B cell (primary cell): ENCODE measurements around the gene PEAK1. TPM values are rescaled to one million over a fixed set of nuclear protein-coding genes. Genes with fewer than 3 reads are reported as not detected.

ENCODE experiments used
- ATAC-seq: fragments of 200-7000 bp; cut with Tn5 transposase; one replicate; pipeline ENCODE4 v1.10.0; 2021; ENCODE audit warnings: low read depth, mild to moderate bottlenecking, moderate number of reproducible peaks, moderate library complexity
- CTCF ChIA-PET: fragments of 350-600 bp; sonication (Branson Sonifier 250); formaldehyde crosslinking; loops from one replicate; lab custom pipeline; 2021; ENCODE audit warnings: antibody characterized with exemption, inconsistent platforms; lab: Charles Lee
- POLR2A ChIA-PET: fragments of 350-600 bp; sonication (Branson Sonifier 250); formaldehyde crosslinking; loops from one replicate; lab custom pipeline; 2021; ENCODE audit warnings: antibody characterized with exemption; lab: Charles Lee
- DNase-seq: peaks from one replicate; pipeline ENCODE4 v3.0.0; 2013
- H2AFZ ChIP-seq: 2 replicates; pipeline ENCODE4 v1.6.1; 2012; ENCODE audit warnings: mild to moderate bottlenecking, low read depth, low read length; ENCODE audit not compliant: insufficient read depth, poor library complexity, severe bottlenecking
- H3K27ac ChIP-seq, 2 donors: 1 replicate in 1 of 2; 2 replicates in 1 of 2; pipeline ENCODE4 v1.5.1; 2012 to 2013; ENCODE audit warnings: low read length in 2 of 2, mild to moderate bottlenecking in 2 of 2, moderate library complexity in 1 of 2
- H3K27me3 ChIP-seq, 4 experiments: fragments of 200-600 bp in 1 of 4; sonication (generic) in 1 of 4; replicated peaks in 1 of 4; 1 replicate in 2 of 4; 2 replicates in 2 of 4; pipeline versions ENCODE4 v1.6.1 to v1.7.0; 2013 to 2016; ENCODE audit warnings: low read length in 3 of 4, mild to moderate bottlenecking in 2 of 4, mixed read lengths in 1 of 4, moderate library complexity in 1 of 4; ENCODE audit not compliant: insufficient read depth in 4 of 4, control insufficient read depth in 3 of 4; ENCODE audit errors: control extremely low read depth in 1 of 4
- H3K36me3 ChIP-seq, 2 experiments: replicated peaks in 1 of 2; 1 replicate in 1 of 2; 2 replicates in 1 of 2; pipeline versions ENCODE4 v1.6.1 to v1.7.1; 2013; ENCODE audit warnings: low read length in 1 of 2; ENCODE audit not compliant: insufficient read depth in 2 of 2, control insufficient read depth in 1 of 2; ENCODE audit errors: control extremely low read depth in 1 of 2, extremely low read depth in 1 of 2
- H3K4me1 ChIP-seq, 2 donors: fragments of 200-600 bp in 1 of 2; sonication (generic) in 1 of 2; 1 replicate in 1 of 2; 2 replicates in 1 of 2; pipeline versions ENCODE4 v1.5.1 to v1.6.1; 2013 to 2017; ENCODE audit warnings: low read length in 2 of 2; ENCODE audit not compliant: control insufficient read depth in 2 of 2, insufficient read depth in 2 of 2
- H3K4me2 ChIP-seq: replicated peaks from 2 replicates; pipeline ENCODE3; 2012; ENCODE audit warnings: mild to moderate bottlenecking, low read depth, low read length; ENCODE audit not compliant: poor library complexity, severe bottlenecking
- H3K4me3 ChIP-seq, 5 experiments: fragments of 200-600 bp in 1 of 5; sonication (generic) in 1 of 5; 1 replicate in 3 of 5; 2 replicates in 2 of 5; pipeline versions ENCODE4 v1.5.1 to v1.7.0; 2011 to 2016; ENCODE audit warnings: low read length in 4 of 5, mild to moderate bottlenecking in 4 of 5, low read depth in 2 of 5, control low read depth in 1 of 5, moderate library complexity in 1 of 5; ENCODE audit not compliant: insufficient read depth in 1 of 5; ENCODE audit errors: control extremely low read depth in 1 of 5, extremely low read depth in 1 of 5
- H3K79me2 ChIP-seq: fragments of 200-600 bp; sonication (generic); one replicate; pipeline ENCODE4 v1.6.0; 2016; ENCODE audit warnings: low read length; ENCODE audit not compliant: control insufficient read depth, insufficient read depth
- H3K9ac ChIP-seq: fragments of 200-600 bp; sonication (generic); 2 replicates; pipeline ENCODE4 v1.6.1; 2017; ENCODE audit warnings: mild to moderate bottlenecking, low read length, moderate library complexity
- H3K9me3 ChIP-seq, 3 donors: one replicate each; pipeline versions ENCODE4 v1.6.1 to v1.7.1; 2013; ENCODE audit warnings: low read length in 2 of 3; ENCODE audit not compliant: control insufficient read depth in 2 of 3, insufficient read depth in 1 of 3; ENCODE audit errors: control extremely low read depth in 1 of 3
- H4K20me1 ChIP-seq: 2 replicates; pipeline ENCODE4 v1.6.0; 2012; ENCODE audit warnings: mild to moderate bottlenecking, low read length; ENCODE audit not compliant: insufficient read depth, control insufficient read depth, poor library complexity, severe bottlenecking
- H3K27ac Mint-ChIP-seq: one replicate; pipeline ENCODE4 v1.8.0; 2021; ENCODE audit warnings: mixed read lengths
- H3K27me3 Mint-ChIP-seq: one replicate; pipeline ENCODE4 v1.8.0; 2021; ENCODE audit warnings: mixed read lengths
- H3K4me1 Mint-ChIP-seq: one replicate; pipeline ENCODE4 v1.8.0; 2021; ENCODE audit warnings: mixed read lengths
- H3K4me3 Mint-ChIP-seq: one replicate; pipeline ENCODE4 v1.8.0; 2021; ENCODE audit warnings: mixed read lengths
- H3K9me3 Mint-ChIP-seq: one replicate; pipeline ENCODE4 v1.8.0; 2022; ENCODE audit warnings: mixed read lengths; ENCODE audit not compliant: insufficient read depth
- CTCF ChIP-seq: fragments of 200-600 bp; IDR thresholded peaks from one replicate; pipeline ENCODE4 v1.8.0; 2022; ENCODE audit warnings: antibody characterized with exemption, mild to moderate bottlenecking
- EZH2 ChIP-seq: IDR thresholded peaks from 2 replicates; pipeline ENCODE4 v1.6.1; 2012; ENCODE audit warnings: borderline replicate concordance, low read depth, mild to moderate bottlenecking, moderate library complexity, low read length; ENCODE audit not compliant: insufficient read depth, poor library complexity, severe bottlenecking
- WGBS: methylation state at CpG from one replicate; pipeline ENCODE4 v1.1.5; 2013; ENCODE audit warnings: missing lambda C conversion rate; ENCODE audit not compliant: insufficient coverage; 5-methylcytosine and 5-hydroxymethylcytosine counted together
- intact Hi-C: fragments of 100-400 bp; cut with micrococcal nuclease; formaldehyde crosslinking; loops from one replicate; pipeline ENCODE4 v1.10.0; 2022
- polyA plus RNA-seq: library from polyadenylated mRNA; depleted of rRNA; stranded (reverse); fragments of >200 nt; gene quantifications from 2 replicates; pipeline ENCODE4 v1.2.3, GENCODE V29; 2012
- total RNA-seq, 2 donors: library from RNA; stranded (reverse); fragments of 120-200 nt in 1 of 2; gene quantifications; 1 replicate in 1 of 2; 2 replicates in 1 of 2; pipeline versions ENCODE4 v1.2.3 to v1.2.4, GENCODE V29; 2013 to 2022

The PEAK1 gene
- total and polyA plus RNA-seq, 2 donors (not counting 1 experiment from before 2014, with no cell fraction given) = 13.4 to 38.0 TPM

DNA sequence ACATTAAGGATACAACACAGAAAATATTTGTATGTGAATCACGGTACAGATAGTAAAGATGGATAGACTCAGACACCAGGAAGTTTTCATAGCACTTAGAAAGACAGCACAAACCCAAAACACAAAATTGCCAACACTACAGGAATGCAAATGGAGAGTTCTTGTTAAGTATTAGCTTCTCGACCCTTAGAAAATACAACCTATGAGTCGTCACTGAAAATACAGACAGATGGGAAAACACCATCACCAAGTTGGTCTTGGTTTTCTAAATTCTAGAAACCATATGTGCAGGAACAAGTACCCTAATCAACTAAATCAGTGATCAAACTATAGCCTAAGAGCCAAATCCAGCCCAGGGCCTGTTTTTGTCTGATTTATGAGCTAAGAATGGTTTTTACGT lies 50.7 kb downstream of the PEAK1 start:
- no CpG with 5 or more reads among the region's 4 CpGs for WGBS
- no peaks in the 10 kb centered on the region for H3K9me3 Mint-ChIP-seq
- ATAC-seq = no peak

GRCh38 chr15:77367631-77368030 lies 52.3 kb downstream of the PEAK1 start:
- Mint-ChIP-seq H3K4me1 (peaks cover 21% of the 10 kb centered on the region), H3K4me3 (no peak overlapping the region), H3K27ac (no peak overlapping the region), H3K27me3 (no peaks in the 10 kb centered on the region), H3K9me3 (no peaks in the 10 kb centered on the region)
- Histone ChIP-seq H3K27ac (no peak overlapping the region), H3K9me3 (peaks cover 0 to 3% (median 0%) of the 10 kb centered on the region in 3 donors), H3K36me3 (peaks cover 0 to 1% of the 10 kb centered on the region in 2 experiments), H3K4me3 (no peak overlapping the region), H4K20me1 (peaks cover 4% of the 10 kb centered on the region), H3K9ac (no peak overlapping the region), H3K4me2 (no peak overlapping the region), H3K79me2 (peaks cover 23% of the 10 kb centered on the region), H2AFZ (no peak overlapping the region), H3K4me1 (no peaks in the 10 kb centered on the region), H3K27me3 (no peaks in the 10 kb centered on the region)
- no peak for TF ChIP-seq CTCF
- intact Hi-C loops = no loop called here
- ATAC-seq (no peak), DNase-seq (no peak)
- CTCF ChIA-PET = no interaction called here
- POLR2A ChIA-PET = no interaction called here
- WGBS = no CpG with 5 or more reads among the region's 2 CpGs

More for the DNA sequence above, 50.7 kb downstream of the PEAK1 start:
- Histone ChIP-seq H3K9me3 (no peaks in the 10 kb centered on the region), H3K4me2 (no peak overlapping the region), H3K27ac (no peak overlapping the region), H3K79me2 (peaks cover 28% of the 10 kb centered on the region), H3K4me1 (no peaks in the 10 kb centered on the region), H2AFZ (no peak overlapping the region), H4K20me1 (peaks cover 6% of the 10 kb centered on the region), H3K9ac (no peak overlapping the region), H3K36me3 (peaks cover 0 to 1% of the 10 kb centered on the region in 2 experiments), H3K27me3 (no peaks in the 10 kb centered on the region), H3K4me3 (no peak overlapping the region)
- ChIA-PET CTCF (no interaction called here), POLR2A (no interaction called here)
- Mint-ChIP-seq H3K27ac (no peak overlapping the region), H3K4me1 (peaks cover 28% of the 10 kb centered on the region), H3K27me3 (no peaks in the 10 kb centered on the region), H3K4me3 (no peak overlapping the region)
- no peak for DNase-seq
- TF ChIP-seq EZH2 (no peak), CTCF (no peak)
- intact Hi-C loops = no loop called here
